ENCODE measurements around the gene GLRX2. TPM values are rescaled to one million over a fixed set of nuclear protein-coding genes. Genes with fewer than 3 reads are reported as not detected.

GLRX2 gene
- total RNA-seq, 1 donor from 2014 or later: 15.7 TPM

DNA sequence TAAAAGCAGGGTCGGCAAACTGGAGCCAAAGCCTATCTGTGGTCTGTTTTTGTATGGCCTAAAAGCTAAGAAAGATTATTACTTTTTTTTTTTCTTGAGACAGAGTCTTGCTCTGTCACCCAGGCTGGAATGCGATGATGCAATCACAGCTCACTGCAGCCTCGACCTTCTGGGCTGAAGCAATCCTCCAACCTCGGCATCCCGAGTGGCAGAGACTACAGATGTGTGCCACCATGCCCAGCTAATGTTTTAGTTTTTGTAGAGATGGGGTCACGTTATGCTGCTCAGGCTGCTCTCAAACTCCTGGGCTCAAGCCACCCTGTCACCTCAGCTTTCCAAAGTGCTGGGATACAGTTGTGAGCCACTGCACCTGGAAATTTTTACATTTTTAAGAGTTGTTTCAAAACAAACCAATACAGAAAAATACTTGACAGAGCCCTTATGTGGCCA lies 6.5 kb upstream of the GLRX2 start:
- ATAC-seq: peak; percentile 65

GRCh38 chr1:193110864-193111263 lies 5.7 kb upstream of the GLRX2 start:
- no peak for ATAC-seq

- ATAC-seq: no peak
Observed at GRCh38 chr1:193110246-193110645, 5.0 kb upstream of the GLRX2 start.

- ATAC-seq: no peak
Observed at GRCh38 chr1:193109619-193110018, 4.4 kb upstream of the GLRX2 start.

- ATAC-seq: no peak
Observed at GRCh38 chr1:193108471-193108870, 3.3 kb upstream of the GLRX2 start.

GRCh38 chr1:193105821-193106177 lies 585 bp upstream of the GLRX2 start:
- no peak for ATAC-seq

DNA sequence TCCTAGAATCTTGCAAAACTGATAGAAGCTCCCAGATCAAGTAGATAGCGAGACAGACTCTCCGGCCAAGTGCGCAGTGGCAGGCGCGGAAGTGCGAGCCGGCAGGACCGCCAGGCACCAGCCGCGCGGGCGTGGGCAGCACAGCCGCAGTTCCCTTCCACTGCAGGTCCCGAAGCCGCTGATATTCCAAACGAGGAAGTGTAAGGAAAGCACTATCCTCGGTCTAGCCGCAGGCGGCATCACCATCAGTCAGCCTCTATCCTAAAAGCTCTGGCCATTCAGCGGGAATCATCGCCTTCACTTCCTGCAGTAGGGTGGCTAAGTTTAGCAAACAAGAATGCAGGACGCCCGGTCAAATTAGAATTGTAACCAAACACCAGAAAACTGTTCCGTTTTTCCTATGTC lies 710 bp downstream of the GLRX2 start:
- ATAC-seq: peak; percentile 40

- no peak for ATAC-seq
Observed at GRCh38 chr1:193103759-193104501, 1.3 kb downstream of the GLRX2 start.

DNA sequence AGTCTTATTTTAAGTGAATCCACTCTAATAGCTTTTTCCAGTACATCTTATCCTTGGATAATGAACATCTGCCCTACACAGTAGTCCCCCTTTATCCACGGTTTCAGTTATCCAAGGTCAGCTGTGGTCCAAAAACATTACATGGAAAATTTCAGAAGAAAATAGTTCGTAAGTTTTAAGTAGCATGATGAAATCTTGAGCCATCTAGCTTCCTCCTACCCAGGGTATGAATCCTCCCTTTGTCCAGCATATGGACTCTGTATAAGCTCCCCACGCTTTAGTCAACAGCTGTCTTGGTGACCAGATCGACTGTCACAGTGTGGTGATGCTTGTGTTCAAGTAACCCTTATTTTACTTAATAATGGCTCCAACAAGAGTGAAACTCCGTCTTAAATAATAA lies 2.6 kb downstream of the GLRX2 start:
- ATAC-seq: no peak

GRCh38 chr1:193094112-193094511 lies 11.1 kb downstream of the GLRX2 start:
- ATAC-seq: no peak

DNA sequence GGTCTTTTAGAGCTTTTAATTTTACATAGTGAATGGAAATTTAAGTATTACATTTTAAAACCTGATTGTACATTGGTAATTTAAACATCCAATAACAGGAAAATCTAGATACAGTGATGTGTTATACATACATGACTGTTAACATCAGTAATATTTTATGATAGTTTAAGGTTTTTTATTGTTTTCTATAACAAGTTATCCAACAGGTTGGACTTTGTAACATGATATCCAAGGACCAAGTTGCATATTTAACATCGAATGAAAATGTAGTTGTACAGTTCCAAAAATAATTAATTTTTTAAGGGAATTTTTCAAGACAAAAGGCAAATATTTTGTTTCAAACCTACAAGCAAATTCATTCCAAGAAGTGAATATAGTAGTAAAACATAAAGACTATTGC lies 14.3 kb downstream of the GLRX2 start:
- ATAC-seq: no peak

GRCh38 chr1:193087893-193088292 lies 17.3 kb downstream of the GLRX2 start:
- no peak for ATAC-seq

GRCh38 chr1:193086342-193086741 lies 18.9 kb downstream of the GLRX2 start:
- ATAC-seq: no peak

GRCh38 chr1:193085263-193085662 lies 20.0 kb downstream of the GLRX2 start:
- no peak for ATAC-seq

DNA sequence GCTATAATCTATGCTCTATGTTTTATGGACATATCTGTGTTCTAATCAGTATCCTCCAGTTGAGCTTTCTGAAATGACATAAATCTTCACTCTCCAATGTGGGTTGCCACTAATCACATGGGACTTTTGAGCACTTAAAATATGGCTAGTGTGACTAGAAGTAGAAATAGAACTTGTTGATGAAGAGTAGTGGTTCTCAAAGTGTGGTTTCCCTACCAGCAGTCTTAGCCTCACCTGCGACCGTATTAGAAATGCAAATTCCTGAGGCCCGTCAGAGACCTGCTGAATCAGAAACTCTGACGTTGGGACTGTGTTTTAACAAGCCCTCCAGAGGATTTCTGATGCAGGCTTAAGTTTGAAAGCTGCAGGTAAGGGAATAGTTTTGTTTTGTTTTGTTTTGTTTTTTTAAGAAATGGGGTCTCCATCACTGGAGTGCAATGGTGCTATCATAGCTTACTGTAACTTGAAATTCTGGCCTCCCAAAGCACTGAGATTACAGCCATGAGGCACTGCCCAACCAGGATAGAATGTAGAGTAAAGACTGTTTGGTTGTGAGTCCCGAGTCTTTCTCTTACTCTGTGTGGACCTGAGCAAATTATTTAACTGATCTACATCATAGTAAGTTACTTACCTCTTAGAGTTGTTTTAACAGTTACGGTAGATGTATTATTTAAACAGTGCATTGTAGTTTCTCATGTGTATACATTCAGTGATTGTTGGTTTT lies 21.7 kb downstream of the GLRX2 start:
- ATAC-seq: no peak

DNA sequence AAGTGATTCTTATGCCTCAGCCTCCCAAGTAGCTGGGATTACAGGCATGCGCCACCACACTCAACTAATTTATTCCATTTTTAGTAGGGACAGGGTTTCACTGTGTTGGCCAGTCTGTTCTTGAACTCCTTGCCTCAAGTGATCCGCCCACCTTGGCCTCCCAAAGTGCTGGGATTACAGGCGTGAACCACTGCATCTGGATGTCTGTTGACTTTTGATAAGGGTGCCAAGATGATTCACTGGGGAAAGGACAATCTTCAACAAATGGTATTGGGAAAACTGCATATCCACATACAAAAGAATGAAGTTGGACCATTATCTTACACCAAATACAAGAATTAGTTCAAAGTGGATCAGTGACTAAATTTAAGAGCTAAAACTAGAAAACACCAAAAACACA lies 26.0 kb downstream of the GLRX2 start:
- no peak for ATAC-seq

DNA sequence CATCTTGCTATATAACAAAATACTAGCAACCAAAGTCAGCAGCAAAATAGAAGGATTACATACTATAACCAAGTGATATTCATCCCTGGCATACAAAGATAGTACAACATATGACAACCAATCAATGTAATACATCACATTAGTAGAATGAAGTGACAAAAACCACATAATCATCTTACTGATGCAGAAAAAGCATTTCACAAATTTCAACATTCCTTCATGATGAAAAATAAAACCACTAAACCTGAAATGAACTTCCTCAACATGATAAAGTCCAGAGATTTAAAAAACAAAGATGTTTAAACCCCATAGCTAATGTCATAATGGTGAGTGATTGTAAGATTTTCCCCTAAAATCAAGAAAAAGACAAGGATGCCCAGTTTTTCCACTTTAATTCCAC lies 27.2 kb downstream of the GLRX2 start:
- ATAC-seq: no peak

- no peak for ATAC-seq
Observed at GRCh38 chr1:193070942-193071341, 34.3 kb downstream of the GLRX2 start.

DNA sequence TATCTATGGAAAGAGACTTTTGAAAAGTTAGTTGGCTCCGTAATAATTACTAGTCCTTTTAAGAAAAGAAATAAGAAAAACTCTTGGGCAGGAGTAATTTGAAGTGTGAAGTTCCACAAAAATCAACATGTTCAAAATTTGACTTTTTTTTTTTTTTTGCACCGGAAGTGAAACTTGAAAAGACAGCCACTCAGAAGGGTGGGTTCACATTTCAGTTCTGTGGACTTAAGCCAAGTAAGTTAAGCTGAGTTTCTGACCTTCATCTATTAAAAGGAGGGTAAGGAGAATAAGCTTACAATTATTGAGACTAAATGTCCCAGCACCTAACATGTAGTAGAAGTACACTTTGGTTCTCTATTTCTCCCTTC lies 34.8 kb downstream of the GLRX2 start:
- ATAC-seq: no peak

DNA sequence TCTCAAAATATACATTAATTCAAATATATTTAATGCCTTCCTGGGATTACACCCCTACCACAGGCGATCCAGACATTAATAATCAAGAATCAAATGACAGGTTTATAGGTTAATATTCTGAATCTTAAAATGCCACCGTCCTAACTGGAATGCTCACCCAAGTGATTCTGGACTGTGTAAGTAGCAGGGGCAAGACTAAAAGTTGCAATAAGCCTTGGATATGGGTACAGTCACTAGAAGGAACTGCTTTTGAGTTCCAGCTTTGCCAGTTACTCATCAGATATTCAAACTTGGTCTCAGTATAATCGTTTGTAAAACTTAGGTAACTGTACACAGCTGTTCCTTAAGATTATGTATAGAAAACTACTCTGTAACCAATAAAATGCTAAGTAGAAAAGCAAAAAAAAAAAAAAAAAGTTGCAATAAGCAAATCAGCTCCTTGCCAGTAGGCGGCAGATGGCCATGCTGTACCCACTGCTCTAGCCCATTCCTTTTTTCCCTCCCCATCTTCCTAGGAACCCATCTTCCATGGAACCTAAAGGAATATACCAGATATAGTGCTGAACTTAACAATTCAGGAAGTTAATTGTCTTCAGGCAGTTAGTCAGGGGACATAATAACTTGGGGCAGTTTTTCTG lies 35.3 kb downstream of the GLRX2 start:
- no peak for ATAC-seq

DNA sequence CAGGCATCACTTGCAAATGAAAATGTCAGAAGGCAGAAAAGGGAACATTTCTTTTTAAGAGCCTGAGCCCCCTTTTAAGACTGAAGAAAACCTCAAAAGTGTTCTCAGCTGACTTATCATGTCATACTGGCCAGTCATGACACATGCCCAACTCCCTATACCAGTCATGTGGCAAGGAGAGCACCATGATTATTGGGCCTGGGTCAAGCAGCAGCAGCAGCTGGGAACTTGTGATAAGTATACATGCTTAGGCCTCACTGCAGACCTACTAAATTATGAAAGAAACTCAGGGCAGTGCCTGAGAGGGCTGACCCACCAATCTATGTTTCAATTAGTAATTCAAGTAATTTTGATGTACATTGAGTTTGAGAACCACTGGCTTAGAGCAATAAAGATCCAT lies 37.2 kb downstream of the GLRX2 start:
- ATAC-seq: no peak

- no peak for ATAC-seq
Observed at GRCh38 chr1:193066606-193067005, 38.6 kb downstream of the GLRX2 start.

- no peak for ATAC-seq
Observed at GRCh38 chr1:193065954-193066353, 39.3 kb downstream of the GLRX2 start.
